Activated gamma-delta T cell treated with Interleukin-2 at 50 U/mL for 16 hours (primary cell): ENCODE results near the gene FAM168B.

Experiments used
- DNase-seq: peaks from one replicate; pipeline ENCODE4 v3.0.0-alpha.2; 2020

FAM168B gene

DNA sequence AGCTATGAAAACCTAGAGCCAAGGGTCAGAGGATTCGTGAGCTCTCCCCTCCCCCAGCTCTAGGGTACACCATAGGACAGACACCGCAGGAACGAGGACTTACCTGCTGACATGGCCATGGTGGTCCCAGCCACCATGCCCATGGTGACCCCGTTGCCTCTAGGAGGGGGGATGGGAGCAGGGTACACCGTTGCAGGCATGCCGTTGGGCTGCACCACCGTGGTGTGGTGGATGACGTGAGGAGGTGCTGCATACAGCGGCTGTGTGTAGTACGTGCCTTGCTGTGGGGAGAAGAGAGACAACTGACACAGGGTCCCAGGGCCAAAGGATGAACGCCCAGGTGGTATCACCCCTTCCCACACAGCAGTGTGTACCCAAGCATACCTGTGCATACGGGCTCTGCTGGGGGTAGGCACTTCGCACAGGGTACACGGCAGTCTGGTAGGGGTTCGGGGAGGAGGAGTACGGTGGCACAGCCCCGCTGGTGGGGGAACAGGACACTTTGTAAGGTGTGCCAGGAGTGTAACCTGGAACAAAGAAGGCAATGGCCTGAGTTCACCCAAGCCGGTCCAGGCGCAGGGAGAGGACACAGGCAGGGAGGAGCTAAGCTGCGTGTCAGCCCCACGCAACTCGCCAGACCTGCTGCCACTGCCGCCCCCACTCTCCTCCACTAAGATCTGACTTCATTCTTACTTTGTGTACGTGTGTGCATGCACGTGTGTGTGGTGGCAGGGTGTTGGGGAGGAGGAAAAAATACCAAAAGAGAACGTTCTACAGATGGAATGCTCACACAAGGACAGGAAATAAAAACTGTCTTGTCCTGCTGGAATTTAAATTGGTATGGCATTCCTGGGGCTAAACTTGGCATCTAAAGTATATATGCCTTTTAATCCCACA is 37.8 kb downstream of the FAM168B start:
- DNase-seq: no peak

DNA sequence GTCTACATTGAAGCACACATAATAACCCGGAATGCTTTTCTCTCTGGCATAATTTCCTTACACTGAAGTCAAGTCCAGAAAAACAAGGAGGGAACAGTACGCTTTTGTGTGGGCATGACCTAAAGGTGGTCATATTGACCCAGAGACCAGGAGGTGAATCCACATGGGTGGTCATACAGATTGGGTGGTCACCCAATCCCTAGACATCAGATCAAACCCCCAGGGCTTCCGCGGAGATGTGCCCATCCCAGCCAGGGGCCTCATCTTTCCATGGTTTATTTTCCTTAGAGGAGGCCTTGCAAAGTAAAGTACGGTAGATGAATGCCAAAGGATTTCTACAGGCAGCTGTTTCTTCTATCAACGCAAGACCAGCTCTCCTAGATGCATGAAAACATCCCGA is 38.8 kb downstream of the FAM168B start:
- DNase-seq: no peak

DNA sequence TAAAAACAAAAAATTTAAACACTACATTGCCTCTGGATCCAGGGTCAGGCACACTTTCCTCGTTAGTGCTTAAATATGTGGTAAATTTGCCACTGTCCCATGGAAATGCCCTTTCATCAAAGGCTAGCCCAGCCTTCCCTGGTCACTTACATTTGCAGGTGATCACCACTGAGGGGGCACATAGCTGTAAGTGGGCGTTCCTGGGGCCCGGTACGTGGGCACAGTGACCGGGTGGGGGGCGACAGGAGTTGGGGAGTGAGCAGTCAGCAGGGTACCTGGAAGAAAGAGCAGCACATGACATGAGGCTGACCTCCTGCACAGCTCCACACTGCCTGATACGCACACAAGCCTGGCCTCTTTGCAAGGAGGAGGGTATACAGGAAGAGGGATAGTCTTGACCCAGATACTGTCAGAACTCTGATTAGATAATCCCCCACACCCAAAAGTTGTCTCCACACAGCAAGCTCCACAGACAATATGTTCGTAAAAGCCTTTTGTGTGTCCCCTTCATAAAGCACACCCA is 40.5 kb downstream of the FAM168B start:
- DNase-seq: no peak

GRCh38 chr2:131050896-131051295 is 42.4 kb downstream of the FAM168B start:
- DNase-seq: no peak

DNA sequence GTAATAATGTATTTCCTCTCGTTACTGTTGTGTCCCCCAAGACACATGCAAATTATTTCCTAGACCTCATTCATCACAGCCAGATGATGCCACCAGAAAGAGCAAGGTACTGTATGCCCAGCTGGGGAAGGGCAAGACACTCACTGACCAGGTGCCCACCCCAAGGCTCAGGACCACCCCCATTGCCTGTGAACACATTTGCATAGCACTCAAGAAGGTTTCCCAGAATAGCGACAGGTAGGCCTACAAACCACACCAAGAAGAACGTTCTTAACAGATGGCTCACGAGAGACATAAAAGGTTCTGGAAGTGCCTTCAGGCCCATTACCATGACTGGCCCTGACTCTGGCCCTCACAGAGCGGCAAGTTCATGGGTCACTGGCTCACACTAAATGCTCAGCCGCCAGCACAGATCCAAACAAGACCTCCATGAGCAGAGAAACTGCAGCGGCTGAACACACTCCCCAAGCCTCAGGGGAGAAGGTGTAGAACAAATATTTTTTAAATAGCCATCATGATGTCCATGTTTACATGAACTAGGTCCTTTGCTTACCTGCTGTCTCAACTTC is 44.0 kb downstream of the FAM168B start:
- DNase-seq: no peak

GRCh38 chr2:131048641-131049040 is 44.6 kb downstream of the FAM168B start:
- no peak for DNase-seq

GRCh38 chr2:131047920-131048560 is 45.2 kb downstream of the FAM168B start:
- DNase-seq: no peak

DNA sequence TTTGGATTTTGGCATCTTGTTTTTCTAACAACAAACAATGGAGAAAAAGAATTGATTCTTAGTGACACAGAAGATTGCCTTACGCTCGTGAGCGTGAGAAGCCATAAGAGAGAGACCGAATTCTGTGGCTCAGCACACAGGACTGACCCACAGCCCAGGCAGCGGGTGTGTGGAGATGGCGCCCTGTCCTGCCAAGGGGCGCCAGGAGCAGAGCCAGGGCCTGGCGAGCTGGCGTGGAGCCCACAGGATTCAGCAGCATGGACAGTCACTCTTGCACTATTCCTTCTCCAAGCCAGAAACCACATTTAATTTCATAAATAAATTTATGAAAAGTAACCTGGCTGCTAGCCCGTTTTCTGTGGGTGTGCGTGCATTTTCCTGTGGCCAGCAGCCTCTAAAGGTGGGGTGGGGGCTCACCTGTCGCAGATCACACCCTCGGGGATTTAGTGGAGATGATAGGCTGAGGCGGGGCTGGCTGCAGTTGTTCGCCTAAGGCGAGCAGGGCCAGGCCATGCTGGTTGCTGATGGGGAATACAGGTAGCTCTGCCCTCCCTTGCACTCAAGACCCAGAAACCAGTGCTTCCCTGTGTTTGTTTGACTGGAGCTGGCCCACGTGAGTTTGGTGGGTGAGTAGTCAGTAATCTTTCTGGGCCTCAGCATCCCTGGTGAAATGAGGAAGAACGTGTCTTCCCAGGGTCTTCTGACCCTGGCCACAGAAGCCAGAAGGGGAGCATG is 46.2 kb downstream of the FAM168B start:
- no peak for DNase-seq

DNA sequence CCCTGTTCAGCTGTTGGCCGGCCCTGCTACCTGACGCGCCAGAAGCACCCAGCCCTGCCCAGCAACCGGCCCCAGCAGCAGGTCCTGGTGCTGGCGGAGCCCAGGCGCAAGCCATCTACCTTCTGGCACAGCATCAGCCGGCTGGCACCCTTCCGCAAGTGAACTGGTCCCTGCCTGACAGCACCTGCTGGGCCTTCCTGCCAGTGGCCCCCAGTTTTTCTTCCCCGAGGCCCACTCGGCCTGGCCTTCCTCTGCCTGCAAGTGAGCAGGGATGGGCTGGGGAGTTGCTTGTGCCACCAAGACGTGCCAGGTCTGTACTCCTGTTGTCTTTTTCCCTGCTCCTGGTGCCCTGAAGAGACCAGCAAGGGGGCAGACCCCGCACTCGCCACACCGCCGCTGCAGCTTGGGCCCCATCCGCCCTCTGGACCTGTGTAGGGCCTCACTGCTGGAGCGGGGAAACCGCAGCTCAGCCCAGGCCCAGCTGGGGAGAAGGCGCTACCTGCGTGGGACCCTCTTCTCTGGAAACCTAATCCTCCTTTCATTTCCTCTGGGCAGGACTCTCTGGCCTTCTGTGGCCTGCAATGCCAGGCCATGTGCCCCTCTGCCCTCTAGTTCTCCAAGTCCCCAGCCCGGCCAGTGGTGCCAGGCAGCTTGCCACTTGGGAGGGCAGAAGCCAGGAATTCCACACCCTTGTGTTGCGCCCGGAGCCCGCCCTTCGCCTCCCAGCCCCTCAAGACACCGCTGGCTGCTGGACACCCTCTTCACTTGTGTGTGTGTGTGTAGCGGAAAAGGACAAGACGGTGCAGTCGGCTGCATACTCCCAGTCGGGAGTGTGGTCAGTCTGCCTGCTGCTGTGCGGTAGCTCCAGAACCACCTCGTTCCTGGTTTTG is 47.0 kb downstream of the FAM168B start:
- no peak for DNase-seq

DNA sequence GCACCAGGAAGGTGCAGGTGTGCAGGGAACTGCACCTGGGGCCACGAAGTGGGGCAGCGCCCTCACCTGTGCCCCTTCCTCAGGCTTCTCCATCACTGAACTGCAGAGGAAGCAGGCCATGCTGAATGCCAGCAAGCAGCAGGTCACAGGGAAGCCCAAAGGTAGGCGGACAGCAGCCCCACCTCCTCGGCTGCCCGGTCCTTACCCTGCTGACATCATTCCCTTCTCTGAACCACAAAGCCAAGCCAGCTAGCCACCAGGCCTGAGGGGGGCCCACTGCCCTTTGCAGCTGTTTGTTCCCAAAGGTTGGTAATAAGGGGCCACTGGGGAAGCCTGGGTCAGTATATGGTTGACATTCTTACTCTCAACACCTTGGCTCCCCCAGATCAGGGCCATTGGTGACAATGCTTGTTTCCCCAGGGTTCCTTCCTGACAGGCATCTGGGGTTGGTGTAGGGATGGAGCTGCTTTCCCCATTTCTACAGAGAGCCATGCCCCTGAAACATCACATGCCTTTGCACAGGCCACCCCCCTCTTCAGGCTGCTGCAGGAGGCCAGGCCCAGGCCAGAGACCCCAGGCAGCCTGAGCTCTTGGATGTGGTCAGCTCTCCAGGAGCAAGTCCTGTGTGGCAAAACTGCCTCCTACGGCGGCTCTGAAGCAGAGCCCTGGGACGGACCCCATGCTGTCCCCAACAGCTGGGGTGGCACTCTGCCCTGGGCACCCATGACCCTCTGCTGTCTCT is 47.8 kb downstream of the FAM168B start:
- DNase-seq: no peak

DNA sequence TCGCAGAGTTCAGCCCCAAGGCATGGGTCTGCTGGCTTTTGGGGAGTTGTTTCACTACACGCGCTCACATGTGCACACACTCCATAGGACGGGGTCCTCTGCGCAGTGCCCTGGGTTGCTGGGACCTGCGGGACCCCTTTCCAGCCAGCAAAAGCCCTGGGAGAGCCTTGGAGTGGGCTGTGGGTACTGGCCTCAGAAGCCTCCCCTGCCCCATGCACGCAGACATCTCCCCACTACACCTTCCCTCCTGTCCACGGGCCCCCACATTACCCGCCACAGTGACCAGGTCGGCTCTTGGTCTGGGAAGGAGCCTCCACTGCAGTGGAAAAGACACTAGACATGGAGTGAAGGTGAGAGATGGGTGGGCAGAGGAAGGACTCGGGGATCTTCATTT is 48.5 kb downstream of the FAM168B start:
- no peak for DNase-seq

DNA sequence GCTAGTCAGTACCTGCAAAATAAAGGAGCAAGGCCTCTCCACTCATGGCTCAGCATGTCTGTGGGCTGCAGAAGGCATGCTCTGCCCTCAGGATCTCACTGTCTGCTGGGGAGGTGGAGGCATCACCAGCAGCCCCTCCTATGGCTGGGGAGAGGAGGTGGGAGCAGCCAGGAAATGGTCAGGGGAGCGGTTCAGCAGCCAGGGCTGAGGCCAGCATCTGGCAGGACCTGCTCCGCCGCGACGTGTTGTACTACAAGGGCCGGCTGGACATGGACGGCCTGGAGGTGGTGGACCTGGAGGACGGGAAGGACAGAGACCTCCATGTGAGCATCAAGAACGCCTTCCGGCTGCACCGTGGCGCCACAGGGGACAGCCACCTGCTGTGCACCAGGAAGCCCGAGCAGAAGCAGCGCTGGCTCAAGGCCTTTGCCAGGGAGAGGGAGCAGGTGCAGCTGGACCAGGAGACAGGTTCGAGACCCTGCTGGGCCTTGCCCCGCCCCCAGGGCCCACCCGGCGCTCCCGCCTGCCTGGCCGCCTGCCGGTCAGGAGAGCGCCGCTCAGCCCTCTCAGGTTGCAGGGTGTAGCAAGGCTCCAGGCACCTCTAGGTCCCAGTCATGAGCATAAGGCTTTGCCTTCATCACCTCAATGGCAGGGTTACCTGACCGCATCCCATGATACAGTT is 49.0 kb downstream of the FAM168B start:
- no peak for DNase-seq

DNA sequence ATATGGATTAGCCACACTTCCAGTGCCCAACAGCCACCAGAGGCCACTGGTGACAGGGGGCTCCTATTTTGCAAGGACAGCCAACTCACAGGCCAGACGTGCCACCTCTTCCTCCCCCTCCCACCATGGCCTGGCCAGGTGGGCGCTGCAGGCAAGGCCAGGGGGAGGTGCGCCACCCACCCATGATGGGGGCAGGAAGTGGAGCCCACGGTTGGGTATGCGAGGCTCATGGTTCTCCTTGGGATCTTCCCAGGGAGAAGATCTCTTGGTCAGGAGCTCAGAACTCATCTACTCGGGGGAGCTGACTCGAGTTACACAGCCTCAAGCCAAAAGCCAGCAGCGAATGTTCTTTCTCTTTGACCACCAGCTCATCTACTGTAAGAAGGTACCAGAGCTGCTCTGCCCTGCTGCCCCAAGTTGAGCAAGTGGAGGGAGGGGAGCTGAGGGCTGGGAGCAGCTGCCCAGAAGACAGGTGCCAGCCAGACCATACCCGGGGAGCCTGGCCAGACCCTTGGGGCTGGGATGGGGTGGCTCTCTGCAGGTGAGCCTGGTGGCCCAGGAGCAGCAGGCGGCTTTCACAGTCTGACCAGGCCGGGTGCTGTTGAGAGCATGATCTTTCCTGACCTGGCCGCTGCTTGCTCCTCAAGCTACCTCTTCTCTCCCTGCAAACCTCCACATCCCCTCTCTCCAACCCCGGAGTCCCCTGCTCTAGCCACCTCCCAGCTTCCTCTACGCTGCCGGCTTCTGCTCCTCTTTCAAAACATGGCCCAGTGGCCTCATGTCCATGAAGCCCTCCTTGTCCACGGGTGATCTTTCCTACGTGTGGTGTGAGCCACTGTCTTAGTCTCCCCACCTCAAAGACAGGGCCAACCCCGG is 49.8 kb downstream of the FAM168B start:
- no peak for DNase-seq

- no peak for DNase-seq
Observed at GRCh38 chr2:131042148-131042775, 51.0 kb downstream of the FAM168B start.

DNA sequence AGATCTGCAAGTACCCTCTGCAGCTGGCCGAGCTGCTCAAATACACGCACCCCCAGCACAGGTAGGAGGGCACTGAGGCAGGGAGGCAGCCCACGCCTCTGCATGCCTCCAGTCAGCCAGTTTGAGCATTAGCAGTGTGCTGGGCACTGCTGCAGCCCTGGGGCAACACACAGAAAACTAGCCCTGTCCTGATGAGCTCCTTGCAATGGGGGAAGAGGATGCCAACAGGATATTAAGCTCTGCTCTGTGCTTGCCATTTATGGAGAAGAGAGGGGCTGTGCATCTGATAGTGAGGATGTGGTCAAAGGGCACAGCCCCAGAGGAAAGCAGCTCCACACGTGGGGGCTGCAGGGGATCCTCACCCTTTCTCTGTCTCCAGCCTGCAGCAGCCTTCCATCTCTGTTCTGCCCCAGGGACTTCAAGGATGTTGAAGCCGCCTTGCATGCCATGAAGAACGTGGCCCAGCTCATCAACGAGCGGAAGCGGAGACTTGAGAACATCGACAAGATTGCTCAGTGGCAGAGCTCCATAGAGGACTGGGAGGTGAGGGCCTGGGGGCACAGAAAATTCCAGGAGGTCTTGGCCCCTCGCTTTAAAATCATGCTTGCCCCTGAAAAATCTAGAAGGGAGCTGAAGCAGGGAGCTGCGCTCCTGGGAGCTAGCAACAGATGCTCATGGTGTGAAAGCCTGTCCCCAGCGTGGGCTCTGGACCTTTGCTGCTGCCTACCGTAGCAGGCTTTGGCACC is 51.7 kb downstream of the FAM168B start:
- DNase-seq: no peak

DNA sequence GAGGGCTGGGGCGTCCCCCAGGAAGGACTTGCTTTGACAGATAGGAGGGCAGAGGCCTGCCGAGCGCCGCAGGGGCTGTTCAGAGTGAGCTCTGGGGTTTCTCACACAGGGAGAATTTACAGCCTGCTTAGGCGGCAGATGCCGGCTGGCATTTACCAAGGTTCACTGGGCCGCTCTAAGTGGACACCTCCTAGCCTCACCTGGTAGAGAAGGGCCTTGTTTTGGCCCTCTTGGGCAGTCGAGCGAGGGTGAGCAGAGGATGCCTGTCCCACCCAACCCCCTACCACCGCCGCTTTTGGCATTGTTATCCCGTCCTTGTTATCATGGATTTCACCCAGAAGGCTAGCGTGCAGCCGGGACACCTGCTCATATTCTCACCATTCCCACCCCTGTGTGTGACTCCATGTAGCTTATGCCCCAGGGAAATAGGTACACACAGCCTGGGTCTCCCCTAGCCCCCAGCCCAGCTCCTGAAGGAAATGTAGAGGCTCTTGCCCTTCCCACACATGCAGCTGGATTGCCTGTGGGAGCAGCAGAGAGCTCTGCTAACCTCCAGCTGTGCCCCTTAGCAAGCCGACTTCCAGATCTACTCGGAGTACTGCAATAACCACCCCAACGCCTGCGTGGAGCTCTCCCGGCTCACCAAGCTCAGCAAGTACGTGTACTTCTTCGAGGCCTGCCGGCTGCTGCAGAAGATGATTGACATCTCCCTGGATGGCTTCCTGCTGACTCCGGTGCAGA is 52.4 kb downstream of the FAM168B start:
- no peak for DNase-seq

DNA sequence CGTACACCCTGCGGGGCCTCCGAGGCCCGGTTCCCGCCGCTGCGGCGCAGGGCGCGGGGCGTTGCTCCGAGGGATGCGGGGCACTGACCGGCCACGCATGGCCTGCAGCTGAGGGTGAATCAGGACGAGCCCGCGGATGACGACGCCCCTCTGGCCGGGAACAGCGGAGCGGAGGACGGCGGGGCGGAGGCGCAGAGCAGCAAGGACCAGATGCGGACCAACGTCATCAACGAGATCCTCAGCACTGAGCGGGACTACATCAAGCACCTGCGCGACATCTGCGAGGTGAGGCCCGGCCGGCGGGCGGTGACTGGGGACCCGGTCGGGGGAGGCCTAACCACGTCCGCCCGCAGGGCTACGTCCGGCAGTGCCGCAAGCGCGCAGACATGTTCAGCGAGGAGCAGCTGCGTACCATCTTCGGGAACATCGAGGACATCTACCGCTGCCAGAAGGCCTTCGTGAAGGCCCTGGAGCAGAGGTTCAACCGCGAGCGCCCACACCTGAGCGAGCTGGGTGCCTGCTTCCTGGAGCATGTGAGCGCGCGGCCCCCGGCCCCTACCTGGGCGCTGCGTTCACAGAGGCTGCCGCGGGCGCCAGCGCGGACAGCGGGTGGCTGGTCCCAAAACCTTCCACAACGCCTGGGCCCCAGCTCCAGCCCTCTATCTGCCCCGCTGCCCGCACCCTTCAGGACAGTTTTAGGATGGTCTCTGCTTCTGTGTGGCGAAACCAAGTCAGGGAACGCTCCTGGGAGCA is 53.2 kb downstream of the FAM168B start:
- peak; percentile 49 for DNase-seq
